Astrocyte (in vitro differentiated cells and primary cell): Measurements from ENCODE around the gene HAL. TPM values are rescaled to one million over a fixed set of nuclear protein-coding genes. Genes with fewer than 3 reads are reported as not detected.

Source experiments
- DNase-seq: peaks from one replicate; pipeline ENCODE4 v3.0.0-alpha.2; 2010; ENCODE audit warnings: low read depth
- FAIRE-seq: peaks from 2 replicates; lab custom pipeline; 2011; peaks lifted over from hg19 to GRCh38; lab: Jason Lieb, UNC
- H2AFZ ChIP-seq: 2 replicates; pipeline ENCODE4 v1.6.0; 2012; ENCODE audit warnings: low read depth, low read length, inconsistent platforms
- H3K27ac ChIP-seq: 2 replicates; pipeline ENCODE4 v1.5.1; 2011; ENCODE audit warnings: low read depth, low read length, inconsistent platforms
- H3K27me3 ChIP-seq: 2 replicates; pipeline ENCODE4 v1.6.0; 2011; ENCODE audit warnings: low read length, inconsistent platforms; ENCODE audit not compliant: insufficient read depth
- H3K36me3 ChIP-seq: 2 replicates; pipeline ENCODE4 v1.5.1; 2011; ENCODE audit warnings: low read length, inconsistent platforms; ENCODE audit not compliant: insufficient read depth
- H3K4me1 ChIP-seq: 2 replicates; pipeline ENCODE4 v1.5.1; 2011; ENCODE audit warnings: low read length, inconsistent platforms; ENCODE audit not compliant: insufficient read depth
- H3K4me2 ChIP-seq: 2 replicates; pipeline ENCODE4 v1.6.0; 2012; ENCODE audit warnings: low read length, inconsistent platforms
- H3K4me3 ChIP-seq: 2 replicates; pipeline ENCODE4 v1.5.1; 2011; ENCODE audit warnings: low read depth, mild to moderate bottlenecking, low read length, inconsistent platforms; ENCODE audit not compliant: insufficient read depth
- H3K79me2 ChIP-seq: 2 replicates; pipeline ENCODE4 v1.6.0; 2012; ENCODE audit warnings: mild to moderate bottlenecking, low read length, inconsistent platforms; ENCODE audit not compliant: insufficient read depth
- H3K9ac ChIP-seq: 2 replicates; pipeline ENCODE4 v1.6.0; 2012; ENCODE audit warnings: mild to moderate bottlenecking, low read length, inconsistent platforms
- H3K9me3 ChIP-seq: 2 replicates; pipeline ENCODE4 v1.5.1; 2012; ENCODE audit warnings: low read depth, mild to moderate bottlenecking, low read length, inconsistent platforms; ENCODE audit not compliant: insufficient read depth
- H4K20me1 ChIP-seq: 2 replicates; pipeline ENCODE4 v1.6.0; 2012; ENCODE audit warnings: low read length, inconsistent platforms; ENCODE audit not compliant: insufficient read depth
- H3K27ac Mint-ChIP-seq: one replicate; pipeline ENCODE4 v1.8.0; 2021; ENCODE audit warnings: mild to moderate bottlenecking, mixed read lengths; ENCODE audit not compliant: unreplicated experiment
- H3K27me3 Mint-ChIP-seq: one replicate; pipeline ENCODE4 v1.8.0; 2021; ENCODE audit warnings: low read depth, mixed read lengths; ENCODE audit not compliant: unreplicated experiment
- H3K36me3 Mint-ChIP-seq: one replicate; pipeline ENCODE4 v1.8.0; 2021; ENCODE audit warnings: low read depth, mixed read lengths; ENCODE audit not compliant: unreplicated experiment
- H3K4me1 Mint-ChIP-seq: one replicate; pipeline ENCODE4 v1.8.0; 2021; ENCODE audit warnings: low read depth, mixed read lengths; ENCODE audit not compliant: unreplicated experiment
- H3K4me3 Mint-ChIP-seq: one replicate; pipeline ENCODE4 v1.8.0; 2021; ENCODE audit warnings: mild to moderate bottlenecking, moderate library complexity, mixed read lengths; ENCODE audit not compliant: unreplicated experiment
- H3K9me3 Mint-ChIP-seq: one replicate; pipeline ENCODE4 v1.8.0; 2021; ENCODE audit warnings: mild to moderate bottlenecking, mixed read lengths; ENCODE audit not compliant: unreplicated experiment
- EZH2 ChIP-seq: IDR thresholded peaks from 2 replicates; pipeline ENCODE4 v1.6.1; 2012; ENCODE audit warnings: mild to moderate bottlenecking, low read length, inconsistent platforms; ENCODE audit not compliant: insufficient read depth
- total RNA-seq: library from RNA; stranded (reverse); gene quantifications from 2 replicates; pipeline ENCODE4 v1.2.1, GENCODE V29; 2021
- TF ChIP-seq, protein P1 (sequence below): IDR thresholded peaks from 2 replicates; pipeline ENCODE4 v1.5.1; 2011; ENCODE audit warnings: low read depth, mild to moderate bottlenecking, inconsistent platforms, low read length, moderate library complexity; ENCODE audit not compliant: insufficient read depth

HAL gene
- total RNA-seq, 1 donor from 2014 or later = 0.20 TPM

DNA sequence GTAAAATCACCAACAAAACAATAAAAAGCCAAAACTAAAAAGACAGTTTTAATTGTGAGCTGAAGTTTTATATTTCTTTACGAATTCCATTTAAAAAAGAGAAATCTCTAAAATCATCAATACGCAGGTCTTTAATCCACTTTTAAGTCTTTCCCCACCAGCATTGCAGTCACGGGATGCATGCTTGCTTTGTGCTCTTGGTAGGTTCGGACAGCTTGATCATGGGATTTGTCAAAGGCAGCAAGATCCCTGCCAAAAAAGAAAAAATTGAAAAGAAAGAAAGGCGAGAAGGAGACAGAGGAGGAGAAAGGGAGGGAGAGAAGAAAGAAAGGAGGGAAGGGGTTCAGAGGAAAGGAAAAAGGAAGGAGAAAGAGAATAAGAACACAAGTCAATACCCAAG lies 4.7 kb upstream of the HAL start:
- H3K9ac ChIP-seq = no peak overlapping the region
- no peaks in the 10 kb centered on the region for H3K79me2 ChIP-seq
- H2AFZ ChIP-seq = no peak overlapping the region
- H3K4me3 Mint-ChIP-seq = no peak overlapping the region
- H3K4me2 ChIP-seq = no peak overlapping the region
- no peak overlapping the region for H3K27ac ChIP-seq
- no peak for FAIRE-seq
- no peaks in the 10 kb centered on the region for H3K9me3 Mint-ChIP-seq
- H3K4me1 ChIP-seq = no peaks in the 10 kb centered on the region
- no peak overlapping the region for H3K27ac Mint-ChIP-seq
- H3K4me3 ChIP-seq = no peak overlapping the region
- peaks cover 6% of the 10 kb centered on the region for H3K36me3 Mint-ChIP-seq
- H4K20me1 ChIP-seq = no peaks in the 10 kb centered on the region
- H3K9me3 ChIP-seq = no peaks in the 10 kb centered on the region
- H3K27me3 Mint-ChIP-seq = no peaks in the 10 kb centered on the region
- TF ChIP-seq, protein P1, sequence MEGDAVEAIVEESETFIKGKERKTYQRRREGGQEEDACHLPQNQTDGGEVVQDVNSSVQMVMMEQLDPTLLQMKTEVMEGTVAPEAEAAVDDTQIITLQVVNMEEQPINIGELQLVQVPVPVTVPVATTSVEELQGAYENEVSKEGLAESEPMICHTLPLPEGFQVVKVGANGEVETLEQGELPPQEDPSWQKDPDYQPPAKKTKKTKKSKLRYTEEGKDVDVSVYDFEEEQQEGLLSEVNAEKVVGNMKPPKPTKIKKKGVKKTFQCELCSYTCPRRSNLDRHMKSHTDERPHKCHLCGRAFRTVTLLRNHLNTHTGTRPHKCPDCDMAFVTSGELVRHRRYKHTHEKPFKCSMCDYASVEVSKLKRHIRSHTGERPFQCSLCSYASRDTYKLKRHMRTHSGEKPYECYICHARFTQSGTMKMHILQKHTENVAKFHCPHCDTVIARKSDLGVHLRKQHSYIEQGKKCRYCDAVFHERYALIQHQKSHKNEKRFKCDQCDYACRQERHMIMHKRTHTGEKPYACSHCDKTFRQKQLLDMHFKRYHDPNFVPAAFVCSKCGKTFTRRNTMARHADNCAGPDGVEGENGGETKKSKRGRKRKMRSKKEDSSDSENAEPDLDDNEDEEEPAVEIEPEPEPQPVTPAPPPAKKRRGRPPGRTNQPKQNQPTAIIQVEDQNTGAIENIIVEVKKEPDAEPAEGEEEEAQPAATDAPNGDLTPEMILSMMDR = no peak
- no peak for TF ChIP-seq EZH2
- H3K27me3 ChIP-seq = no peaks in the 10 kb centered on the region
- H3K4me1 Mint-ChIP-seq = peaks cover 9% of the 10 kb centered on the region
- H3K36me3 ChIP-seq = peaks cover 8% of the 10 kb centered on the region
- no peak for DNase-seq

DNA sequence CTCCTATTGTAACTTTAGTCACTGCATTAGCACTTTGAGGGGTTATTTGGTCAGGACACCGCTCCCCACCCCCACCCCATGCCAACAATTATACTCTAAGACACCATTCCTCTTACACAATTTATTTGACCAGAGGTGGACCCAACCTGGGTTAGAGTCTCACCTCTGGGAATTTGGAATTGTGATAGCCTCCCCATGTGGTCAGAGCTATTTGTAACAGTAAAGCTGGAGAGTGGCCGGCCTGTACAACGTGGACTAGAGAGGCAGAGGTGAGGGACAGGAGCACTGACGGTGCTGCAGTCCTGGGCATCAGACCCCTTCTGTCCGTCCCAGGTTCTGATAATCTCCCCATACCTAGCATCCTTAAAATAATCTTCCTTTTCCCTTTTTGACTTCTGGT lies 3.3 kb upstream of the HAL start:
- TF ChIP-seq EZH2 = no peak
- TF ChIP-seq, protein P1 = no peak
- Histone ChIP-seq H3K27ac (no peak overlapping the region), H3K79me2 (no peaks in the 10 kb centered on the region), H3K4me1 (no peaks in the 10 kb centered on the region), H4K20me1 (no peaks in the 10 kb centered on the region), H2AFZ (no peak overlapping the region), H3K36me3 (no peaks in the 10 kb centered on the region), H3K4me3 (no peak overlapping the region), H3K9ac (no peak overlapping the region), H3K27me3 (no peaks in the 10 kb centered on the region), H3K9me3 (no peaks in the 10 kb centered on the region), H3K4me2 (no peak overlapping the region)
- Mint-ChIP-seq H3K36me3 (no peaks in the 10 kb centered on the region), H3K4me3 (no peak overlapping the region), H3K27me3 (no peaks in the 10 kb centered on the region), H3K4me1 (peaks cover 14% of the 10 kb centered on the region), H3K9me3 (no peaks in the 10 kb centered on the region), H3K27ac (no peak overlapping the region)
- FAIRE-seq (no peak), DNase-seq (no peak)

DNA sequence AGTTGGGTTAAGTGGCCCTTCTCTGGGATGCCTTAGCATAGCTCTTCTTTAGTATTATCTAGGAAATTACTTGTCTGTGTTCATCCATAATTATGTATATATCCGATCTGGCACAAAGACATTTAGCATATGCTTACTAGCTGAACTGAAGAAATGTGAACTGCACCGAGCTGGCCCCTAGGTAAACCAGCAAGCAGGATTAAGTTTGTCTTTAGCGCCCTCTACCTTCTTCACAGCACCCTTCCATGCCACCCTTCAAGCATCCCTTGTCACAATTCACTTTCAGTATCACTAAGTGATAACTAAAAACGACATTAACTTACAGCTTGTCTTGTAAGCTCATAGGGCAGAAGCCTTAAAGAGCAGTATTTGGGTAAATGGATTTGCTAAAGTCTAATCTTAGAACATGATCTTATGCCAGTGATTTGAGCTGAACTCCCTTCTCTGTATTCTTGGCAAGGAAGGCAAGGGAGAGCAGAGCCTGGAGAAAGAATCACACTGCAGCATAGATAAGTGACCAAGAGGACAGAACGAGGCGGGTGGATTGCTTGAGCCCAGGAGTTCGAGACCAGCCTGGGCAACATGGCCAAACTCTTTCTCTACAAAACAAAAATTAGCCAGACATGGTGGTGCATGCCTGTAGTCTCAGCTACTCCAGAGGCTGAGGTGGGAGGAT lies 2.6 kb upstream of the HAL start:
- H3K27ac Mint-ChIP-seq = peak overlapping the region; percentile 30
- FAIRE-seq (no peak), DNase-seq (peak; percentile 32)
- Histone ChIP-seq H3K79me2 (no peaks in the 10 kb centered on the region), H3K36me3 (no peaks in the 10 kb centered on the region), H3K27ac (no peak overlapping the region), H3K27me3 (no peaks in the 10 kb centered on the region), H3K9ac (no peak overlapping the region), H3K4me3 (no peak overlapping the region), H4K20me1 (no peaks in the 10 kb centered on the region), H3K4me2 (no peak overlapping the region), H3K4me1 (no peaks in the 10 kb centered on the region), H3K9me3 (no peaks in the 10 kb centered on the region), H2AFZ (no peak overlapping the region)
- no peaks in the 10 kb centered on the region for H3K27me3 Mint-ChIP-seq
- TF ChIP-seq, protein P1 = peak; percentile 60
- no peak for TF ChIP-seq EZH2
- no peaks in the 10 kb centered on the region for H3K9me3 Mint-ChIP-seq
- no peak overlapping the region for H3K4me3 Mint-ChIP-seq
- peaks cover 14% of the 10 kb centered on the region for H3K4me1 Mint-ChIP-seq
- H3K36me3 Mint-ChIP-seq = no peaks in the 10 kb centered on the region
